Measurements from ENCODE around the gene SOX6.

The SOX6 gene

GRCh38 chr11:16318320-16318719, 38.0 kb downstream of the SOX6 start:
- TF ChIP-seq, protein P1, sequence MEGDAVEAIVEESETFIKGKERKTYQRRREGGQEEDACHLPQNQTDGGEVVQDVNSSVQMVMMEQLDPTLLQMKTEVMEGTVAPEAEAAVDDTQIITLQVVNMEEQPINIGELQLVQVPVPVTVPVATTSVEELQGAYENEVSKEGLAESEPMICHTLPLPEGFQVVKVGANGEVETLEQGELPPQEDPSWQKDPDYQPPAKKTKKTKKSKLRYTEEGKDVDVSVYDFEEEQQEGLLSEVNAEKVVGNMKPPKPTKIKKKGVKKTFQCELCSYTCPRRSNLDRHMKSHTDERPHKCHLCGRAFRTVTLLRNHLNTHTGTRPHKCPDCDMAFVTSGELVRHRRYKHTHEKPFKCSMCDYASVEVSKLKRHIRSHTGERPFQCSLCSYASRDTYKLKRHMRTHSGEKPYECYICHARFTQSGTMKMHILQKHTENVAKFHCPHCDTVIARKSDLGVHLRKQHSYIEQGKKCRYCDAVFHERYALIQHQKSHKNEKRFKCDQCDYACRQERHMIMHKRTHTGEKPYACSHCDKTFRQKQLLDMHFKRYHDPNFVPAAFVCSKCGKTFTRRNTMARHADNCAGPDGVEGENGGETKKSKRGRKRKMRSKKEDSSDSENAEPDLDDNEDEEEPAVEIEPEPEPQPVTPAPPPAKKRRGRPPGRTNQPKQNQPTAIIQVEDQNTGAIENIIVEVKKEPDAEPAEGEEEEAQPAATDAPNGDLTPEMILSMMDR (conservative IDR thresholded peaks at IDR 0.05; ENCODE audit: low read depth, low read length), result no peak
- no peaks in the 10 kb centered on the region for H3K36me3 ChIP-seq (ENCODE audit: insufficient read depth)
- no peaks in the 10 kb centered on the region for H3K4me1 ChIP-seq (ENCODE audit: low read depth, poor library complexity, severe bottlenecking)
- no peaks in the 10 kb centered on the region for H3K27me3 ChIP-seq (ENCODE audit: insufficient read depth, low read depth)
- no peaks in the 10 kb centered on the region for H3K79me2 ChIP-seq (ENCODE audit: insufficient read depth, low read depth)
- H4K20me1 ChIP-seq (ENCODE audit: insufficient read depth), result no peaks in the 10 kb centered on the region
- H3K27ac ChIP-seq, result no peak overlapping the region
- no peak overlapping the region for H3K9ac ChIP-seq
- no peak overlapping the region for H3K4me3 ChIP-seq (IDR thresholded peaks at IDR 0.05; ENCODE audit: insufficient read depth, low read depth, low read length)
- no peak overlapping the region for H3K4me2 ChIP-seq
- no peak overlapping the region for H2AFZ ChIP-seq (ENCODE audit: low read depth)

DNA sequence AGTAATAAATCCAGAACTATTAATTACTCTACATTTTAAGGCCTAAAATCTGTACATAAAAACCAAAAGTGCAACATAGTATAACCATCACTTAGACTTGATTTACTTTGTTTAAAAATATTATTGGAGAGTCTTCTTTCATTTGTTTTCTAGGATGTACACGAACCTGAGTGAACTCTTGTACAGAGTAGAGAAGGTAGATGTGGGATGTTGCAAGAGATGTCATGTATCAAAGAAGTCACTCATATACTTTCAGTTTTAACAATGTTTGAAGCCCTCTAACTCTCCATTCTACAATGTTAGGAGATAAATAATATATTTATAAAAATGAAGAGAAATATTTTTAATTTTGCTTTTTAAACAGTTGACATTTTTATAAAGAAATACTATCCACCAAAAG, 38.6 kb downstream of the SOX6 start:
- TF ChIP-seq, protein P1 (conservative IDR thresholded peaks at IDR 0.05; ENCODE audit: low read depth, low read length), result no peak
- Histone ChIP-seq H3K4me2 (no peak overlapping the region), H3K36me3 (ENCODE audit: insufficient read depth) (no peaks in the 10 kb centered on the region), H3K27me3 (ENCODE audit: insufficient read depth, low read depth) (no peaks in the 10 kb centered on the region), H2AFZ (ENCODE audit: low read depth) (no peak overlapping the region), H3K79me2 (ENCODE audit: insufficient read depth, low read depth) (no peaks in the 10 kb centered on the region), H3K4me1 (ENCODE audit: low read depth, poor library complexity, severe bottlenecking) (no peaks in the 10 kb centered on the region), H3K27ac (no peak overlapping the region), H3K9ac (no peak overlapping the region), H4K20me1 (ENCODE audit: insufficient read depth) (no peaks in the 10 kb centered on the region), H3K4me3 (IDR thresholded peaks at IDR 0.05; ENCODE audit: insufficient read depth, low read depth, low read length) (no peak overlapping the region)

- no peaks in the 10 kb centered on the region for H3K27me3 ChIP-seq (ENCODE audit: insufficient read depth, low read depth)
- H4K20me1 ChIP-seq (ENCODE audit: insufficient read depth), result no peaks in the 10 kb centered on the region
- no peak overlapping the region for H2AFZ ChIP-seq (ENCODE audit: low read depth)
- H3K27ac ChIP-seq, result no peak overlapping the region
- no peak overlapping the region for H3K4me3 ChIP-seq (IDR thresholded peaks at IDR 0.05; ENCODE audit: insufficient read depth, low read depth, low read length)
- no peaks in the 10 kb centered on the region for H3K4me1 ChIP-seq (ENCODE audit: low read depth, poor library complexity, severe bottlenecking)
- no peak overlapping the region for H3K9ac ChIP-seq
- H3K79me2 ChIP-seq (ENCODE audit: insufficient read depth, low read depth), result no peaks in the 10 kb centered on the region
- H3K4me2 ChIP-seq, result no peak overlapping the region
- no peaks in the 10 kb centered on the region for H3K36me3 ChIP-seq (ENCODE audit: insufficient read depth)
- TF ChIP-seq, protein P1 (conservative IDR thresholded peaks at IDR 0.05; ENCODE audit: low read depth, low read length), result no peak
These were observed 42.5 kb downstream of the SOX6 start for GRCh38 chr11:16313846-16314245.

DNA sequence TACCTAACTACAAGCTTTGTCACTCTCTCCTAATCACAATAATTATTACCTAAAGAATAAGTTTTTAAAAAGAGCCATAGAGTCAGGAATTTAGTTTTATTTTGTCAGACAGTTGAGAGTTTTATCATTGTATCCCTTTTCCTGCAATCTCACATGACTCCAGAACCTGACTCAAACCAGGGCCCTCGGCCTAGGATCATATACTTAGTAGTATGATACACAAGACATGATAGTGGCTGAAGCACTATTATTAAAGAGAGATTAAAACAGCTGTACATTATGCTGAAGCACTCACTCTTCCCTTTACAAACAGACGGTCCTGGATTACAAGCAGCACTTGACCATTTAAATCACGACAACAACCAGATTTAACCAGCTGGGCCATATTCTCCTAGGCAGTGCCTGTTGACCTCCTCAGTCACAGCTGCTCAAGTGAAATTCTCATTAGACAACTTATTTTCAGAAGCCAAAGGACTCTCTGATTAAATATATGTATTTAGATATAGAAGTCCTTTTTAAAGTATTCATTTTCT, 44.0 kb downstream of the SOX6 start:
- TF ChIP-seq, protein P1 (conservative IDR thresholded peaks at IDR 0.05; ENCODE audit: low read depth, low read length), result no peak
- Histone ChIP-seq H3K79me2 (ENCODE audit: insufficient read depth, low read depth) (no peaks in the 10 kb centered on the region), H3K27ac (no peak overlapping the region), H3K36me3 (ENCODE audit: insufficient read depth) (no peaks in the 10 kb centered on the region), H3K9ac (no peak overlapping the region), H3K27me3 (ENCODE audit: insufficient read depth, low read depth) (no peaks in the 10 kb centered on the region), H4K20me1 (ENCODE audit: insufficient read depth) (no peaks in the 10 kb centered on the region), H3K4me1 (ENCODE audit: low read depth, poor library complexity, severe bottlenecking) (no peaks in the 10 kb centered on the region), H3K4me3 (IDR thresholded peaks at IDR 0.05; ENCODE audit: insufficient read depth, low read depth, low read length) (no peak overlapping the region), H3K4me2 (no peak overlapping the region), H2AFZ (ENCODE audit: low read depth) (no peak overlapping the region)
